Bronchial epithelial cell (primary cell): ENCODE data around the gene TALDO1. TPM values are rescaled to one million over a fixed set of nuclear protein-coding genes. Genes with fewer than 3 reads are reported as not detected.

Experiments
- DNase-seq: peaks from one replicate; pipeline ENCODE4 v3.0.0-alpha.2; 2010; ENCODE audit warnings: low read depth
- FAIRE-seq: peaks from 2 replicates; lab custom pipeline; 2011; peaks lifted over from hg19 to GRCh38; lab: Jason Lieb, UNC
- H3K27me3 ChIP-seq: 2 replicates; pipeline ENCODE4 v1.5.1; 2011; ENCODE audit warnings: low read length; ENCODE audit not compliant: control insufficient read depth, insufficient read depth
- H3K36me3 ChIP-seq: 2 replicates; pipeline ENCODE4 v1.5.1; 2011; ENCODE audit warnings: low read length; ENCODE audit not compliant: control insufficient read depth, insufficient read depth
- H3K4me3 ChIP-seq: 2 replicates; pipeline ENCODE4 v1.5.1; 2011; ENCODE audit warnings: mild to moderate bottlenecking, low read depth, low read length, control low read depth
- total RNA-seq: library from RNA; depleted of rRNA; stranded (reverse); fragments of >200 nt; gene quantifications from 2 replicates; pipeline ENCODE4 v1.2.1, GENCODE V29; 2014
- TF ChIP-seq, protein P1 (sequence below): IDR thresholded peaks from 2 replicates; pipeline ENCODE4 v1.5.1; 2011; ENCODE audit warnings: mild to moderate bottlenecking, moderate library complexity, low read length, control low read depth, inconsistent platforms; ENCODE audit not compliant: insufficient read depth, severe bottlenecking

TALDO1 gene
- total RNA-seq, 1 donor from 2014 or later = 253 TPM

DNA sequence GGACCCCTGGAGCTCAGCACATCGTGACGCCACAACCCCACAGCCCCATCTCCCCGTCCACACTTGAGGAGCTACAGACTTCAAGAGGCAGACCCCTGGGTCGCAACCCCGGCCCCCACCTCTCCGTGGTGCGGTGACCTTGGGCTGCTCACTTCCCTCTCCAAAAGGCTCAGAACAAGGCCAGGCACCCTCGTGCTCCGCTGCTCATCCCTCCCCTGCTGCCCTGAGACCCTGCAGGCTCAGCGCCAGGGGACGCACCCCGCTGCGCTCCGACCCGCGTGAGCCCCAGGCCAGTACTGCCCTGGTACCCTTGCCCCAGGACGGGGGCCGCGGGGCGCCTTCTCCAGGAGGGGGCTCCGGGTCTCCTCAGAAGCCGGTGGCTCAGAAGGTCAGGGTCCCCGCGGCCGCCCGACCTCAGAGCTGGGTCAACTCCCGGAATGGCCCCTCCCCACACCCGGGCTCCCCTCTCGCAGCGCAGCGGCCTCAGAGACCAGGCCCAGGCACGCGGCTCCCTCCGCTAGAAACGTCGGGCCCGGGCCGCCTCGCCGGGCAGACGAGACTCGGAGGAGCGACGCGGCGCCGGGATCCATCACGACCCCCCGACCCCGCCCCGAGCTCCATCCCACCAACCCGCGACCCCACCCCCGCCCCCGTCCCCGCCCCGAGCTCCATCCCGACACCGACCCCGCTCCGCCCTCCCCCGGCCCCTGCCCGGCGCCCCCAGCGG is 29.5 kb downstream of the TALDO1 start:
- H3K36me3 ChIP-seq = peaks cover 34% of the 10 kb centered on the region
- peak overlapping the region; percentile 95 for H3K4me3 ChIP-seq
- DNase-seq (no peak), FAIRE-seq (no peak)
- TF ChIP-seq, protein P1, sequence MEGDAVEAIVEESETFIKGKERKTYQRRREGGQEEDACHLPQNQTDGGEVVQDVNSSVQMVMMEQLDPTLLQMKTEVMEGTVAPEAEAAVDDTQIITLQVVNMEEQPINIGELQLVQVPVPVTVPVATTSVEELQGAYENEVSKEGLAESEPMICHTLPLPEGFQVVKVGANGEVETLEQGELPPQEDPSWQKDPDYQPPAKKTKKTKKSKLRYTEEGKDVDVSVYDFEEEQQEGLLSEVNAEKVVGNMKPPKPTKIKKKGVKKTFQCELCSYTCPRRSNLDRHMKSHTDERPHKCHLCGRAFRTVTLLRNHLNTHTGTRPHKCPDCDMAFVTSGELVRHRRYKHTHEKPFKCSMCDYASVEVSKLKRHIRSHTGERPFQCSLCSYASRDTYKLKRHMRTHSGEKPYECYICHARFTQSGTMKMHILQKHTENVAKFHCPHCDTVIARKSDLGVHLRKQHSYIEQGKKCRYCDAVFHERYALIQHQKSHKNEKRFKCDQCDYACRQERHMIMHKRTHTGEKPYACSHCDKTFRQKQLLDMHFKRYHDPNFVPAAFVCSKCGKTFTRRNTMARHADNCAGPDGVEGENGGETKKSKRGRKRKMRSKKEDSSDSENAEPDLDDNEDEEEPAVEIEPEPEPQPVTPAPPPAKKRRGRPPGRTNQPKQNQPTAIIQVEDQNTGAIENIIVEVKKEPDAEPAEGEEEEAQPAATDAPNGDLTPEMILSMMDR = no peak
- no peaks in the 10 kb centered on the region for H3K27me3 ChIP-seq

DNA sequence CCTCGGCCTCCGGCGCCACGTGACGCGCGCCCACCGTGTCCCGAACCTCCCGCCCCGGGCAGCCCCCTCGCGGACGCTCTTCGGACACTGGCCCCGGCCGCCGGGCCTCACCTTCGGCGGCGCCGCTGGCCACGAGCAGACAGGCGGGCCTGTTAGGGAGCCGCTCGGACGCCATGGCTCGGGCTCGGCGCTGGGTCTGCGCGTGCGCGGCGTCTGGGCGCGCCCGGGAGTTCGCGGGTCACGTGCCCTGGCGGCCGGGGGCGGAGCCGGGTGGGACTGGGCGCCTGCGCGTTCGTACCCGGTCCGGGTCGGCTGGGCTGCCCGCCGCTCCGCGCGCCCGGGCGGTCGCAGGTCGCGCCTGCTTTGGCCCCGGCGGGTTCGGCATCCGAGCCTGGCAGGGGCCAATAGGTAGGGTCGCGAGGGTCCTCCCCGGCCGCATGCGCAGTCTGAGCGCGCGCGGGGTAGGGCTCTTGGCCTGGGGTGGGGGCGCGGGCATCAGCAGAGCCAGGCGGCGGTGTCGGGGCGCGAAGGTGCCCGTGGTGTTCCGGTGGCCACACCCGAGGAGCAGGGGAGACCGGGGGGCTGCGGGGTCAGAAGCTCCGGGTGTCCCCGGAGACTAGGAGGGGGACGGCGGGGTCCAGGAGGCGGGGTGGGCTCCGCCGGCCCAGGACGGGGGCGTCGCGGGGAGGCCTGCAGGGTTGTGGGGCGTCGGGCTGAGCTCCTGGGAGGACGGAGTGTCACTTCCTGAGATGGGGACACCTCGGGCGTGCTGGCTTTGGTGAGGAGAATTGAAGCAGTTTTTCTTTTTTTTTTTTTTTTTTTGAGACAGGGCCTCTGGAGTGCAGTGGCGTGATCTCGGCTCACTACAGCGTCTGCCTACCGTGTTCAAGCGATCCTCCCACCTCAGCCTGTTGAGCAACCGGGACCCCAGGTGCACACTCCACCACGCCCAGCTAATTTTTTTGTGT is 30.3 kb downstream of the TALDO1 start, which contains the start of gene GATD1:
Gene GATD1 (minus strand): TSS at position 200 of the 968 bp plus-strand sequence. CDS start 25 bp downstream, at position 175.
- DNase-seq = peak; percentile 66
- Histone ChIP-seq H3K27me3 (no peaks in the 10 kb centered on the region), H3K4me3 (peak within 1 kb of the TSS; percentile 95), H3K36me3 (peaks cover 28% of the 10 kb centered on the region)
- TF ChIP-seq, protein P1 = no peak
- FAIRE-seq = no peak

DNA sequence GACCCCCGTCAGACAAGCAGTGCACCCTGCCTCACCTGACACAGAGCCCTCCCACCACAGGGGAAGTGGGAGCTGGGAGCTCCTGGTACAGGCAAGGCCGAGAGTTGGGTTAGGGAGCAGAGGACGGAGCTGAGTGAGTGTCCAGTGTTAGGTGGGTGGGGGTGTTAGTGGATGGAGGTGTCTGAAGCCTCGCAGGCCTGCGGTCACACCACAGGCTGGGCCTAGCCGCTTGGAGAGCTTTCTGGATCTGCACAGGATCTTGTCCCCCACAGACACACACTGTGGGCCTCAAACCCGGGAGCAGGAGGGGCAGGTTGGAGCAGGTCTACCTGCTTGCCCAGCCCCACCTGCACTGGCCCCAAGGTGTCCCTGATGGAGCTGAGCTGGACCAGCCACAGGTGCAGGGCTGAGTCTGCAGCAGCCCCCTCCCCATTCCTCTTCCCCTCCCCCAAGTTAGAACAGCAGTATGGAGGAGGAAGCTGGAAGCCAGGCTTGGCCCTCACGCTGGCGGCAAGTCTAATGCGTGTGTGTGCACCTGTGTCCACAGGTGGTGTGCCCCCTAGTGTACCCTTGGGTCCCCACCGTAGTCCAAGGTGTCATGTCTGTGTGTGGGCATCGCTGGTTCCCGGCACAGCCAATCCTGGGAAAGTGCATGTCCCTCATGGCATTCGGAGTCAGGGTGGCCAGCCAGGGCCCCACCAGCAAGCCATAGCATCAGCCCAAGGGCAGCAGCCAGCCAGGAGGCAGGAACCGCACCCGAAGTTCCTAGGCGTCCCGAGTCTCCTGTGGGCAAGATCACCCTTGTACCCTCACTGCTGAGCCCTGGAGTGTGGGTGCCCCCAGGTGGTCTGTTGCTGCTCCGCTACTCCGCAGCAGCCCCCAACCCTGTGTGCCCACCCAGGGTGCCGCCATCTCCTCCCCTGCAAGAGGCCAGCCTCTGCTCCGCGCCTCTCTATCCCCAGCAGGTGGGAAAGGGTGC is 32.0 kb downstream of the TALDO1 start:
- TF ChIP-seq, protein P1 = no peak
- no peak for FAIRE-seq

DNA sequence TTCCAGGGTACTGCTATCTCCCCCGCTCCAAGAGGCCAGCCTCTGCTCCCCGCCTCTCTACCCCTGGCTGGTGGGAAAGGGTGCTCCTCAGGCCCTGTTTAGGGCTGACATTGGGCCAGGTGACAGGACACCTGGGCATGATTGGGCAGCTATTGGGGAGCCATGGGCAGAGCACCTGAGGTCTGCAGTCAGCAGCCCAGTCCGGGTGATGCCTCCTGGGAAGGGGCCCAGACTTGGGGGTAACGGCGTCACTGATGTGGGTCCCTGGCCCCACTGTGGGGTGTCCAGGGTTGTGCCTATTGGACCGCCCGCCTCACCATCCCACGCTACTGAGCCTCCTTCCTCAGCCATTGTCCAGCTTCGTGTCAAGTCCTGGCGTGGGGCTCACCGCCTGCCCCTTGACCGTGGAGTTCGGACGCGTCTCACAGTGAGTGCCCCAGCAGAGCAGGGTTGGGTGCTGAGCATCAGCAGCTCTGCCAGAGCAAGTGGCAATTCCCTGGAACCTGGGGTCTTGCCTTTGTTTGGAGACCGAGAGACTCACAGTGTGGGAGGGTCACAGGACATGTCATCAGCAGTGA is 32.8 kb downstream of the TALDO1 start:
- DNase-seq = no peak
- no peak for FAIRE-seq
- TF ChIP-seq, protein P1 = no peak

More for the DNA sequence above, 32.0 kb downstream of the TALDO1 start:
- peaks cover 14% of the 10 kb centered on the region for H3K36me3 ChIP-seq
- DNase-seq = no peak
- no peaks in the 10 kb centered on the region for H3K27me3 ChIP-seq
- H3K4me3 ChIP-seq = no peak overlapping the region

More for the DNA sequence above, 32.8 kb downstream of the TALDO1 start:
- no peak overlapping the region for H3K4me3 ChIP-seq
- H3K27me3 ChIP-seq = no peaks in the 10 kb centered on the region
- H3K36me3 ChIP-seq = peaks cover 10% of the 10 kb centered on the region
